ENCODE results near the gene NUDT16L1. TPM values are rescaled to one million over a fixed set of nuclear protein-coding genes. Genes with fewer than 3 reads are reported as not detected.

Gene NUDT16L1
- polyA plus RNA-seq, 6 donors from 2014 or later: 57.7 to 121 (median 76.4) TPM

DNA sequence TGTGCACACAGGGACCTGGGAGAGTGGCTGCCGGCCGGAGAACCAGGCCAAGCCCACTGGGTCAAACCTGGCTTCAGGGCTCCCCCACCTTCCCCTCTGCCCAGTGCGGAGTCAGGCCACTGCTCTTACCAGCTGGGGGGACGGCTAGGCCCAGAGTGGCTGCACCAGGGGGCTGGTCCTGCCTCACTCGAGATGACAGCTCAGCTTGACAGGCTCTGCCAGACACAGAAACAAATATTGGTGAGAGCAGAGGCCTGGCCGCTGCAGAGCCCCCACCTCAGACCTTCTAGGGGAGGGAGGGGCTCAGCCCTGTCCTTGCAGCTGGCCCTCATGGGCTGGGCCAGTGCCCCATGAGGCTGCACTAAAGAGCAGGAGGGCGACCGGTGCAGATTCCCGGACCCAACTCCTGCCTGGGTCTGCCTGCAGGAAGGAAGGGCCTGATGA is 4.5 kb downstream of the NUDT16L1 start:
- Mint-ChIP-seq H3K27me3 (no peaks in the 10 kb centered on the region), H3K4me1 (peaks cover 0 to 5% (median 3%) of the 10 kb centered on the region in 3 donors), H3K36me3 (no peaks in the 10 kb centered on the region), H3K27ac (no peak overlapping the region), H3K9me3 (no peaks in the 10 kb centered on the region), H3K4me3 (no peak overlapping the region)
- DNase-seq: no peak
- ATAC-seq (ENCODE audit: low read depth in 2 of 2): no peak

DNA sequence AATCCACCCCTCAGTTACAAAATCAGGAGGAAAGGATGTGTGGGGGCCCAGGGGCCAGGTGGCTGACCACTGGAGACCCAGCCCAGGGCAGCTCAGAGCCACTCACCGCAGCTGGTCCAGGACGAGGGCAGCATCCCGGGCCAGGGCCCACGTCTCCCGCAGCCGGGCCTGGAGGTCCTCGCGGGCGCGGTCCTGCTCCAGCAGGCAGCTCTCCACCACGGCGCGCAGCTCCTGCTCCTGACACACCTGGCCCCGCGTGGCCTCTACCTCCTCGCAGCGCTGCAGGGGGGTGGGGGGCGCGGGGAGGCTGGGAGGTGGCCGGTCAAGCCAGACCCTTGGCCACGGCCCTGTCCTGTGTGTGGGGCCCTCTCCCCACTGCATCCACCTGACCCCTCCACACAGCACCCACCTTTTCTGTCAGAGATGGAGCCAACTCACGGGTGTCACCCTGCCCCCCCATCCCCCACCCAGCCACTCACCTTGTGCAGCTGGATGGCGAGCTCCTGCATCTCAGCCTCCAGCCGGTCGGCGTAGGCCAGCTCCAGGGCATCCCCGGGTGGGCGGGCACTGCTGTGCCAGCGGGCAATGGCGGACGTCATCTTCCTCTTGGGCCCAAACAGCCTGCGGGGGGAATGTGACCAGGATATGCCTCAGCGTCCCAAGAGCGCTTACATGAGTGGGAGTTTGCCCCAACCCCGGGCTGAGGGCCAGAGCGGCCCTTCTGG is 5.1 kb downstream of the NUDT16L1 start:
- Mint-ChIP-seq H3K27ac (no peak overlapping the region), H3K36me3 (no peaks in the 10 kb centered on the region)

GRCh38 chr16:4699046-4699556 is 5.7 kb downstream of the NUDT16L1 start:
- ATAC-seq (ENCODE audit: low read depth in 2 of 2) (no peak), DNase-seq (no peak)
- peak overlapping the region in 1 of 8 donors; percentile 46 for H3K4me3 Mint-ChIP-seq
- H3K4me1 Mint-ChIP-seq: no peaks in the 10 kb centered on the region
- H3K36me3 Mint-ChIP-seq: no peaks in the 10 kb centered on the region
- no peaks in the 10 kb centered on the region for H3K9me3 Mint-ChIP-seq
- H3K27me3 Mint-ChIP-seq: no peaks in the 10 kb centered on the region
- H3K27ac Mint-ChIP-seq: peak overlapping the region in 1 of 6 donors; percentile 53

More for the DNA sequence above, 5.1 kb downstream of the NUDT16L1 start:
- Mint-ChIP-seq H3K9me3 (no peaks in the 10 kb centered on the region), H3K4me3 (no peak overlapping the region), H3K4me1 (no peaks in the 10 kb centered on the region), H3K27me3 (no peaks in the 10 kb centered on the region)
- no peak for ATAC-seq (ENCODE audit: low read depth in 2 of 2)
- no peak for DNase-seq

DNA sequence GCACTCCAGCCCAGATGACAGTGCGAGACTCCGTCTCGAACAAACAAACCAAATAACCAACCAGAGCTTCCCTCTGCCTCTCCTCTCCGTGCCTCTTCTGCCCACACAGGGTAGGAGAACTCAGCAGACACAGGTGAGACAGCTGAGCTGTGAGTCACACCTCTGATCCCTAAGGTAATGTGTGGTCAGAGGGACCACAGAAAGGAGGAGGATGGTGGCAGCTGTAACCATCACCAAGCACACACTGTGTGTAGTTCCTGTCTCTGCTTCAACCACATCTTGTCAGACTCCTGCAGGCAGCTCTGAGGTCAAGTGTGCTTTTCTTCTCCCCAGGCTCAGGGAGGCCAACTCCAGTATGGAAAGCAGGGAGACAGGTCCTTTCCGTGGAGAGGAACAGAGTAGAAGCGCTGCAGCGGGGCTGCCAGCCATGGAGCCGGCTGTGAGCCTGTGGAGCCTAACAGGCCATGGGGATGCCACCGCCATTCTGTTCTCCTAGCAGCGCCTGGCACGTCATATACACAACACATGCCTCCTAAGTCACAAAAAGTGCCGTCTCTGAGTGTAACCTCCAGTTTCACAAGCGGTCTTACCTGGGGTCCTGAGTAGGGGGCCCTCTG is 7.1 kb downstream of the NUDT16L1 start:
- DNase-seq (no peak), ATAC-seq (ENCODE audit: low read depth in 2 of 2) (no peak)
- H3K36me3 Mint-ChIP-seq: no peaks in the 10 kb centered on the region
- H3K9me3 Mint-ChIP-seq: no peaks in the 10 kb centered on the region
- no peaks in the 10 kb centered on the region for H3K4me1 Mint-ChIP-seq
- H3K27ac Mint-ChIP-seq: no peak overlapping the region
- no peak overlapping the region for H3K4me3 Mint-ChIP-seq
- no peaks in the 10 kb centered on the region for H3K27me3 Mint-ChIP-seq

DNA sequence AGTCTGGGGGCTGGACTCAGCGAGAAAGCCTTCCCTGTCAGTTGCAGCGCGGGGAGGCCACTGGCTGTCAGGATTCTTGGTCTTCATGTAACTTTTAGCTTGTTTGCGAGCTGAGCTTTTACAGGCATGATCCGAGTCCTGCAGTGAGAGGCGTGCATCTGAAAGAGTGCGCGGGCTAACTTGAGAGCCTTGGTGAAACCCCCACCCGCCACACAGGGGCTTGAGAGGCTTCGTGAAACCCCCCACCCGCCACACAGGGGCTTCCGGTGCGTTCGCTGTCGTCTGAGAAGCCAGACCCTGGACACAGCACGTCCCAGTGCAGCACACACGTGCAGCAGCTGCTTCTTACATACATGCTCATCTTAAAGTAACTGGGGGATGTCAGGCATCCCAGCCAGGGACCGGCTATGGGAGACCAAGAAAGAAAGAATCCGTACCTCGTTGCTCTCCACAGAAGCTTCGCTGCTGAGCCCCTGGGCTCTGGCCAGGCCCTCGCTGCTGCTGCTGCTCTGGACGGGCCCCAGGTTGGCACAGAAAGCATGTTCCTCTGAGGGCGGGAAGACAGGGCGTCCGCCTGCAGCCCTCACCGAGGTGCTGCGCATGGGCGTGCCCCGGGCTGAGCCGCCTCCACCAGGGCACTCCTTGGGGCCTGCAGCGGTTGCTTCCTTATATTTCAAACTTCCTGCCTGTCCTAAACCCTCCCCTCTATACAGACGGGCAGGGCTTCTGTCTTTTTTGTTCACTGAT is 7.8 kb downstream of the NUDT16L1 start:
- Mint-ChIP-seq H3K27ac (no peak overlapping the region), H3K36me3 (no peaks in the 10 kb centered on the region), H3K4me3 (no peak overlapping the region), H3K27me3 (no peaks in the 10 kb centered on the region), H3K4me1 (no peaks in the 10 kb centered on the region), H3K9me3 (no peaks in the 10 kb centered on the region)
- no peak for DNase-seq
- no peak for ATAC-seq (ENCODE audit: low read depth in 2 of 2)

DNA sequence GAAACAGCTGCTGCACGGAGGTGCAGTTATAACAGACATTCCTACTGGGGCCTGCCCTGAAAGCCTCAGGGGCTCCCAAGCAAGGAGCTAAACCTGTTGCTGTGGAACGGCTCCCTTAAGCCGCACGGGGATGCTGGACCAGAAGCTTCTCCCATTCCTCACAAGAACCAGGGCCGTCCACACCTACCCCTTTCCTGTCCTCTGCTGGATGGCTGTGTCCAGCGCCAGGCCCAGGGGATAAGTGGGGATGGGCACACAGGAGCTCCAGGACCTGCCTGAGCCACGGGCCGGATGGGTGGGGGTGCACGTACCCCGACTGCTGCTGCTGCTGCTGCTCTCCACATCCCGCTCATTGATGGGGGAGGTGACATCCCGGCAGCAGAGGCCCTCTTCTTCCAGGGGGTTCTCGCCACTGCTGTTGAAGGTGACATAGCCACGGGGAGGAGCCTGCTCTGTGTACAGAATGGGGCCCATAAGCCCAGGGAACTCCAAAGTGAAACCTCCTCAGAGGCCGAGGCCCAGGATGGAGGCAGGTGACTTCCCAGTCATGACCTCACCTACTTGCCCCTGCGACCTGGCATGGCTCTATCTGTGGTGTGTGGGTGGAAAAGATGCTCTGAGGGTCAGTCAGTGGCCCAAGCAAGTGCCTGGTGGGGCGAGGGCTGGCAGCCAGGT is 8.6 kb downstream of the NUDT16L1 start:
- no peak overlapping the region for H3K27ac Mint-ChIP-seq
- DNase-seq (no peak), ATAC-seq (ENCODE audit: low read depth in 2 of 2) (no peak)
- peaks cover 0 to 4% (median 0%) of the 10 kb centered on the region in 3 donors for H3K4me1 Mint-ChIP-seq
- H3K9me3 Mint-ChIP-seq: no peaks in the 10 kb centered on the region
- no peaks in the 10 kb centered on the region for H3K27me3 Mint-ChIP-seq
- no peaks in the 10 kb centered on the region for H3K36me3 Mint-ChIP-seq
- no peak overlapping the region for H3K4me3 Mint-ChIP-seq

DNA sequence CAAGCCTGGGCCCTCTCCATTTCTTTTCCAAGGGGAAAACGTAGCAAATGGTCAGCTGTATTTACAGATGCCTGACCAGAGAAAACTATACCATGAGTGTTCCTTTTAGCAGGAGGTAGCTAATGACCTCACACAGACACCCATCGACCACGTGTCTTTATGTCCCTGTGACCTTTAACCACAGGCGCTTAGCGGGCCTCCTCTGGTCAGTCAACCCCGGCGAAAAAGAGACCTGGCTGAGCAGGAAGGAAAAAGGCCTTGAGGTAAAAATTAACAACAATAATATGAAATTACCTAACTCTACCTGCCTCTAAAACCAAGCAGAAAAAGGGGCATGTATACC is 9.1 kb downstream of the NUDT16L1 start:
- Mint-ChIP-seq H3K4me3 (no peak overlapping the region), H3K27me3 (no peaks in the 10 kb centered on the region), H3K36me3 (no peaks in the 10 kb centered on the region), H3K9me3 (no peaks in the 10 kb centered on the region), H3K27ac (no peak overlapping the region), H3K4me1 (peaks cover 0 to 5% (median 0%) of the 10 kb centered on the region in 3 donors)
- no peak for ATAC-seq (ENCODE audit: low read depth in 2 of 2)
- DNase-seq: no peak

DNA sequence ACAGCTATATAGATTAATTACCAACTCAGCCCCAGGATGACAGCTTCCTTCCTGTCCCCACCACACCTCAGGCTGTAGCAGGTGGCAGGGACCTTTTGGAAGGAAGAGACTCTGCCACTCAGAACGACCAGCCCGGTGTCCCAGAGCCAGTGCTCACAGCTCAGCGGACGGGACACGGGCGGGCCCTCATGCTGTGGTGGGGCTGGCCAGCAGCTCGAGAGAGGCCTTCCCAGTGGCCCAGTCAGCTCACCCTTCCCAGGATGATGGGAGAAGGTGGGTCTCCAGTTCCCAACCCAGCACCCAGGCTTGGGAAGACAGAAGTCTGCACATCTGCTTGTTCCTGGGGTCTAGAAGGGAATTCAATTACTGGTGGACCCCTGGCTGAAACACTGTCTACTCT is 10.5 kb downstream of the NUDT16L1 start:
- peaks cover 0 to 5% (median 0%) of the 10 kb centered on the region in 3 donors for H3K4me1 Mint-ChIP-seq
- no peak overlapping the region for H3K27ac Mint-ChIP-seq
- ATAC-seq (ENCODE audit: low read depth in 2 of 2) (no peak), DNase-seq (no peak)
- no peaks in the 10 kb centered on the region for H3K9me3 Mint-ChIP-seq
- H3K4me3 Mint-ChIP-seq: no peak overlapping the region
- no peaks in the 10 kb centered on the region for H3K36me3 Mint-ChIP-seq
- no peaks in the 10 kb centered on the region for H3K27me3 Mint-ChIP-seq

DNA sequence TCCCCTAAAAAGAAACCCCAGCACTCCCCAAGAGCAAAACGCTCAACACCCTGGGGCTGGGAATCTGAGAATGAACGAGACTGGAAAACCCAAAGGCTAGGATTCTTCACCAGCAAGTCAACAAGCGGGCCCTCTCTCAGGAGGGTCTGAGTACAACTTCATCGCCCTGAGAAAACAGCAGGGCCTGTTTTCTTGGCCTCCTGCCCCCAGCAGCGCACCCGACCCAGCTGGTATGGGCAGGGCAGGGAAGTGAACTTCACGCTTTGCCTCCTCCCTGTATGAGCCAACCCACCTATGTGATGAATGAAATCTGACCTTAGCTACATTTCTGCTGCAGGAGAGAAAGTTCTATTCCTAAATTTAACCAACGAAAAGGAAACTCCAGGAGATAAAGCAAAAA is 11.1 kb downstream of the NUDT16L1 start:
- ATAC-seq (ENCODE audit: low read depth in 2 of 2): no peak
- Mint-ChIP-seq H3K4me1 (peaks cover 0 to 5% (median 0%) of the 10 kb centered on the region in 3 donors), H3K9me3 (no peaks in the 10 kb centered on the region), H3K36me3 (peaks cover 0 to 3% of the 10 kb centered on the region in 2 donors), H3K27me3 (no peaks in the 10 kb centered on the region), H3K4me3 (no peak overlapping the region), H3K27ac (no peak overlapping the region)
- no peak for DNase-seq

- ATAC-seq (ENCODE audit: low read depth in 2 of 2) (no peak), DNase-seq (no peak)
- no peak overlapping the region for H3K27ac Mint-ChIP-seq
- no peaks in the 10 kb centered on the region for H3K9me3 Mint-ChIP-seq
- peaks cover 0 to 5% (median 0%) of the 10 kb centered on the region in 3 donors for H3K4me1 Mint-ChIP-seq
- no peak overlapping the region for H3K4me3 Mint-ChIP-seq
- no peaks in the 10 kb centered on the region for H3K27me3 Mint-ChIP-seq
- peaks cover 0 to 7% of the 10 kb centered on the region in 2 donors for H3K36me3 Mint-ChIP-seq
Measured at GRCh38 chr16:4704913-4705312, 11.6 kb downstream of the NUDT16L1 start.

DNA sequence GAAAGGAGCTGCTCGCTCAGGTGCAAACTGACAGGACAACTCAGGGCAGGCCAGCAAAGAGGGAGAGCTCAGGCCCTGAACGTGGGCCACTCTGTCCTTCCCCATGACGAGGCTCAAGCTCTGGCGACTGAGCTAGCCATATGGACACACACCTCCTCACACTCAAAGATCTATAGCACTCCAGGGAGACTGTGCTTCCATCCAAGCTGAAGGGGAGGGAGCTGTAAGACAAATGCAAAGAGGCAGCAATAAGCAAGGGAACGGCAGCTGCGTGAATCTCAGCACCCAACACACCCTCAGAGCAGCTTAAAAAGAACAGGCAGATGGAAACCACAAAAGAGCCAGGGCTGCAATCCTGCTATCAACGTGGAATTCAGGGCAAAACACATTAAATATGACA is 13.5 kb downstream of the NUDT16L1 start:
- H3K36me3 Mint-ChIP-seq: peaks cover 0 to 11% of the 10 kb centered on the region in 2 donors
- ATAC-seq (ENCODE audit: low read depth in 2 of 2): no peak
- no peak overlapping the region for H3K4me3 Mint-ChIP-seq

GRCh38 chr16:4709481-4709880 is 16.1 kb downstream of the NUDT16L1 start:
- DNase-seq (no peak), ATAC-seq (ENCODE audit: low read depth in 2 of 2) (no peak)
- H3K4me1 Mint-ChIP-seq: peaks cover 0 to 5% (median 0%) of the 10 kb centered on the region in 3 donors
- no peaks in the 10 kb centered on the region for H3K27me3 Mint-ChIP-seq
- no peak overlapping the region for H3K27ac Mint-ChIP-seq
- H3K36me3 Mint-ChIP-seq: peaks cover 7 to 11% of the 10 kb centered on the region in 2 donors
- H3K4me3 Mint-ChIP-seq: no peak overlapping the region
- no peaks in the 10 kb centered on the region for H3K9me3 Mint-ChIP-seq

More for the DNA sequence above, 13.5 kb downstream of the NUDT16L1 start:
- Mint-ChIP-seq H3K4me1 (peaks cover 0 to 5% (median 0%) of the 10 kb centered on the region in 3 donors), H3K27ac (peak overlapping the region in 1 of 6 donors; percentile 46), H3K27me3 (no peaks in the 10 kb centered on the region), H3K9me3 (no peaks in the 10 kb centered on the region)
- DNase-seq: no peak

All from naive B cell (primary cell).